Neural cell (in vitro differentiated cells): ENCODE data around the gene GPR35. TPM values are rescaled to one million over a fixed set of nuclear protein-coding genes. Genes with fewer than 3 reads are reported as not detected.

Source experiments
- H2AFZ ChIP-seq: fragments of 200-600, 300-800 bp; sonication (generic), shearing (Covaris generic); 2 replicates; pipeline ENCODE4 v1.6.0; 2014; ENCODE audit warnings: low read depth, mild to moderate bottlenecking, antibody characterized with exemption, low read length, moderate library complexity
- H3F3A ChIP-seq: fragments of 200-600 bp; shearing (Covaris generic); 2 replicates; pipeline ENCODE4 v1.6.1; 2016; ENCODE audit warnings: mild to moderate bottlenecking, moderate library complexity, mixed read lengths, antibody characterized with exemption, low read length; ENCODE audit not compliant: insufficient read depth, poor library complexity, severe bottlenecking
- H3K27ac ChIP-seq: fragments of 200-600, 300-800 bp; sonication (generic), shearing (Covaris generic); 2 replicates; pipeline ENCODE4 v1.5.1; 2014; ENCODE audit warnings: mild to moderate bottlenecking, low read length, moderate library complexity
- H3K27me3 ChIP-seq: fragments of 300-800, 200-600 bp; sonication (generic), shearing (Covaris generic); 2 replicates; pipeline ENCODE4 v1.6.0; 2014; ENCODE audit warnings: mild to moderate bottlenecking, low read depth, low read length, moderate library complexity; ENCODE audit not compliant: insufficient read depth
- H3K36me3 ChIP-seq: fragments of 300-800, 200-600 bp; sonication (generic), shearing (Covaris generic); 2 replicates; pipeline ENCODE4 v1.5.1; 2014; ENCODE audit warnings: mild to moderate bottlenecking, antibody characterized with exemption, low read length, moderate library complexity; ENCODE audit not compliant: insufficient read depth
- H3K4me2 ChIP-seq: fragments of 300-800, 200-600 bp; sonication (generic), shearing (Covaris generic); 2 replicates; pipeline ENCODE4 v1.6.0; 2014; ENCODE audit warnings: mild to moderate bottlenecking, low read length
- H3K4me3 ChIP-seq: fragments of 300-800, 200-600 bp; sonication (generic), shearing (Covaris generic); 2 replicates; pipeline ENCODE4 v1.5.1; 2014; ENCODE audit warnings: mild to moderate bottlenecking, low read length, moderate library complexity
- H3K79me2 ChIP-seq: fragments of 200-600 bp; shearing (Covaris generic); replicated peaks from 2 replicates; pipeline ENCODE4 v1.6.0; 2014; ENCODE audit warnings: mild to moderate bottlenecking, low read length, moderate library complexity; ENCODE audit not compliant: insufficient read depth
- H3K9ac ChIP-seq: fragments of 300-800, 200-600 bp; sonication (generic), shearing (Covaris generic); 2 replicates; pipeline ENCODE4 v1.6.1; 2016; ENCODE audit warnings: mild to moderate bottlenecking, low read length, mixed read lengths
- H3K9me2 ChIP-seq: fragments of 200-600 bp; shearing (Covaris generic); 2 replicates; pipeline ENCODE4 v1.6.1; 2016; ENCODE audit warnings: mild to moderate bottlenecking, low read length, mixed read lengths; ENCODE audit not compliant: insufficient read depth
- H3K9me3 ChIP-seq: fragments of 200-600, 300-800 bp; sonication (generic), shearing (Covaris generic); 2 replicates; pipeline ENCODE4 v1.6.1; 2016; ENCODE audit warnings: mild to moderate bottlenecking, mixed run types, low read length, moderate library complexity, mixed read lengths
- H4K20me1 ChIP-seq: fragments of 200-600 bp; shearing (Covaris generic); 2 replicates; pipeline ENCODE4 v1.6.1; 2016; ENCODE audit warnings: mild to moderate bottlenecking, mixed run types; ENCODE audit not compliant: insufficient read depth
- EP300 ChIP-seq: fragments of 450-650 bp; conservative IDR thresholded peaks from 2 replicates; pipeline ENCODE4 v1.6.1; 2014; ENCODE audit warnings: antibody characterized with exemption, mild to moderate bottlenecking, moderate library complexity; ENCODE audit not compliant: poor library complexity, severe bottlenecking
- EZH2 ChIP-seq: fragments of 200-600, 300-800 bp; shearing (Covaris generic), sonication (generic); IDR thresholded peaks from 2 replicates; pipeline ENCODE4 v1.6.1; 2014; ENCODE audit warnings: antibody characterized with exemption, low read length, borderline replicate concordance, mild to moderate bottlenecking; ENCODE audit not compliant: insufficient read depth, poor library complexity, severe bottlenecking
- MXI1 ChIP-seq: fragments of 450-650 bp; conservative IDR thresholded peaks from 2 replicates; pipeline ENCODE4 v1.6.1; 2014; ENCODE audit warnings: antibody characterized with exemption, mild to moderate bottlenecking; ENCODE audit not compliant: poor library complexity, severe bottlenecking
- POLR2AphosphoS5 ChIP-seq: IDR thresholded peaks from 2 replicates; pipeline ENCODE4 v1.6.1; 2012
- RAD21 ChIP-seq: fragments of 450-650 bp; conservative IDR thresholded peaks from 2 replicates; pipeline ENCODE4 v1.6.1; 2014; ENCODE audit warnings: antibody characterized with exemption, mild to moderate bottlenecking, moderate library complexity
- SMC3 ChIP-seq: fragments of 450-650 bp; conservative IDR thresholded peaks from 2 replicates; pipeline ENCODE4 v1.6.1; 2014; ENCODE audit warnings: antibody characterized with exemption, mild to moderate bottlenecking, moderate library complexity; ENCODE audit not compliant: poor library complexity
- TAF1 ChIP-seq: IDR thresholded peaks from 2 replicates; pipeline ENCODE4 v1.6.1; 2012; ENCODE audit warnings: low read depth
- polyA plus RNA-seq: library from polyadenylated mRNA; depleted of rRNA; stranded (reverse); fragments of >200 nt; gene quantifications from 2 replicates; pipeline ENCODE4 v1.2.3, GENCODE V29; 2014
- TF ChIP-seq, protein P1 (sequence below): IDR thresholded peaks from 2 replicates; pipeline ENCODE4 v1.6.1; 2012; ENCODE audit warnings: borderline replicate concordance
- TF ChIP-seq, protein P2 (sequence below): fragments of 450-650 bp; IDR thresholded peaks from 2 replicates; pipeline ENCODE4 v1.5.1; 2014; ENCODE audit warnings: antibody characterized with exemption, mild to moderate bottlenecking, moderate library complexity; ENCODE audit not compliant: poor library complexity, severe bottlenecking

The GPR35 gene
- polyA plus RNA-seq, 1 donor from 2014 or later = 2.8 TPM

DNA sequence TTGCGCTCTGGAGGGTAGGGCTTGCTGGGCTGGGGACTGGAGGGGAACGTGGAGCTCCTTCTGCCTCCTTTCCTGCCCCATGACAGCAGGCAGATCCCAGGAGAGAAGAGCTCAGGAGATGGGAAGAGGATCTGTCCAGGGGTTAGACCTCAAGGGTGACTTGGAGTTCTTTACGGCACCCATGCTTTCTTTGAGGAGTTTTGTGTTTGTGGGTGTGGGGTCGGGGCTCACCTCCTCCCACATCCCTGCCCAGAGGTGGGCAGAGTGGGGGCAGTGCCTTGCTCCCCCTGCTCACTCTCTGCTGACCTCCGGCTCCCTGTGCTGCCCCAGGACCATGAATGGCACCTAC lies 4.3 kb downstream of the GPR35 start:
- H3K36me3 ChIP-seq = no peaks in the 10 kb centered on the region
- H3K4me3 ChIP-seq = no peak overlapping the region
- TF ChIP-seq, protein P1, sequence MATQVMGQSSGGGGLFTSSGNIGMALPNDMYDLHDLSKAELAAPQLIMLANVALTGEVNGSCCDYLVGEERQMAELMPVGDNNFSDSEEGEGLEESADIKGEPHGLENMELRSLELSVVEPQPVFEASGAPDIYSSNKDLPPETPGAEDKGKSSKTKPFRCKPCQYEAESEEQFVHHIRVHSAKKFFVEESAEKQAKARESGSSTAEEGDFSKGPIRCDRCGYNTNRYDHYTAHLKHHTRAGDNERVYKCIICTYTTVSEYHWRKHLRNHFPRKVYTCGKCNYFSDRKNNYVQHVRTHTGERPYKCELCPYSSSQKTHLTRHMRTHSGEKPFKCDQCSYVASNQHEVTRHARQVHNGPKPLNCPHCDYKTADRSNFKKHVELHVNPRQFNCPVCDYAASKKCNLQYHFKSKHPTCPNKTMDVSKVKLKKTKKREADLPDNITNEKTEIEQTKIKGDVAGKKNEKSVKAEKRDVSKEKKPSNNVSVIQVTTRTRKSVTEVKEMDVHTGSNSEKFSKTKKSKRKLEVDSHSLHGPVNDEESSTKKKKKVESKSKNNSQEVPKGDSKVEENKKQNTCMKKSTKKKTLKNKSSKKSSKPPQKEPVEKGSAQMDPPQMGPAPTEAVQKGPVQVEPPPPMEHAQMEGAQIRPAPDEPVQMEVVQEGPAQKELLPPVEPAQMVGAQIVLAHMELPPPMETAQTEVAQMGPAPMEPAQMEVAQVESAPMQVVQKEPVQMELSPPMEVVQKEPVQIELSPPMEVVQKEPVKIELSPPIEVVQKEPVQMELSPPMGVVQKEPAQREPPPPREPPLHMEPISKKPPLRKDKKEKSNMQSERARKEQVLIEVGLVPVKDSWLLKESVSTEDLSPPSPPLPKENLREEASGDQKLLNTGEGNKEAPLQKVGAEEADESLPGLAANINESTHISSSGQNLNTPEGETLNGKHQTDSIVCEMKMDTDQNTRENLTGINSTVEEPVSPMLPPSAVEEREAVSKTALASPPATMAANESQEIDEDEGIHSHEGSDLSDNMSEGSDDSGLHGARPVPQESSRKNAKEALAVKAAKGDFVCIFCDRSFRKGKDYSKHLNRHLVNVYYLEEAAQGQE = no peak
- TF ChIP-seq SMC3 (no peak), RAD21 (no peak), EZH2 (no peak), MXI1 (no peak), POLR2AphosphoS5 (no peak)
- TF ChIP-seq, protein P2, sequence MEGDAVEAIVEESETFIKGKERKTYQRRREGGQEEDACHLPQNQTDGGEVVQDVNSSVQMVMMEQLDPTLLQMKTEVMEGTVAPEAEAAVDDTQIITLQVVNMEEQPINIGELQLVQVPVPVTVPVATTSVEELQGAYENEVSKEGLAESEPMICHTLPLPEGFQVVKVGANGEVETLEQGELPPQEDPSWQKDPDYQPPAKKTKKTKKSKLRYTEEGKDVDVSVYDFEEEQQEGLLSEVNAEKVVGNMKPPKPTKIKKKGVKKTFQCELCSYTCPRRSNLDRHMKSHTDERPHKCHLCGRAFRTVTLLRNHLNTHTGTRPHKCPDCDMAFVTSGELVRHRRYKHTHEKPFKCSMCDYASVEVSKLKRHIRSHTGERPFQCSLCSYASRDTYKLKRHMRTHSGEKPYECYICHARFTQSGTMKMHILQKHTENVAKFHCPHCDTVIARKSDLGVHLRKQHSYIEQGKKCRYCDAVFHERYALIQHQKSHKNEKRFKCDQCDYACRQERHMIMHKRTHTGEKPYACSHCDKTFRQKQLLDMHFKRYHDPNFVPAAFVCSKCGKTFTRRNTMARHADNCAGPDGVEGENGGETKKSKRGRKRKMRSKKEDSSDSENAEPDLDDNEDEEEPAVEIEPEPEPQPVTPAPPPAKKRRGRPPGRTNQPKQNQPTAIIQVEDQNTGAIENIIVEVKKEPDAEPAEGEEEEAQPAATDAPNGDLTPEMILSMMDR = no peak
- H3K9me2 ChIP-seq = no peaks in the 10 kb centered on the region
- no peaks in the 10 kb centered on the region for H3F3A ChIP-seq
- no peaks in the 10 kb centered on the region for H3K79me2 ChIP-seq
- no peaks in the 10 kb centered on the region for H3K9me3 ChIP-seq
- no peak overlapping the region for H2AFZ ChIP-seq
- no peak overlapping the region for H3K27ac ChIP-seq
- no peaks in the 10 kb centered on the region for H3K27me3 ChIP-seq
- no peak overlapping the region for H3K4me2 ChIP-seq
- H4K20me1 ChIP-seq = no peaks in the 10 kb centered on the region
- H3K9ac ChIP-seq = no peak overlapping the region

DNA sequence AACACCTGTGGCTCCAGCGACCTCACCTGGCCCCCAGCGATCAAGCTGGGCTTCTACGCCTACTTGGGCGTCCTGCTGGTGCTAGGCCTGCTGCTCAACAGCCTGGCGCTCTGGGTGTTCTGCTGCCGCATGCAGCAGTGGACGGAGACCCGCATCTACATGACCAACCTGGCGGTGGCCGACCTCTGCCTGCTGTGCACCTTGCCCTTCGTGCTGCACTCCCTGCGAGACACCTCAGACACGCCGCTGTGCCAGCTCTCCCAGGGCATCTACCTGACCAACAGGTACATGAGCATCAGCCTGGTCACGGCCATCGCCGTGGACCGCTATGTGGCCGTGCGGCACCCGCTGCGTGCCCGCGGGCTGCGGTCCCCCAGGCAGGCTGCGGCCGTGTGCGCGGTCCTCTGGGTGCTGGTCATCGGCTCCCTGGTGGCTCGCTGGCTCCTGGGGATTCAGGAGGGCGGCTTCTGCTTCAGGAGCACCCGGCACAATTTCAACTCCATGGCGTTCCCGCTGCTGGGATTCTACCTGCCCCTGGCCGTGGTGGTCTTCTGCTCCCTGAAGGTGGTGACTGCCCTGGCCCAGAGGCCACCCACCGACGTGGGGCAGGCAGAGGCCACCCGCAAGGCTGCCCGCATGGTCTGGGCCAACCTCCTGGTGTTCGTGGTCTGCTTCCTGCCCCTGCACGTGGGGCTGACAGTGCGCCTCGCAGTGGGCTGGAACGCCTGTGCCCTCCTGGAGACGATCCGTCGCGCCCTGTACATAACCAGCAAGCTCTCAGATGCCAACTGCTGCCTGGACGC lies 4.9 kb downstream of the GPR35 start:
- no peak for TF ChIP-seq SMC3
- no peak for TF ChIP-seq EZH2
- TF ChIP-seq, protein P2 = no peak
- TF ChIP-seq POLR2AphosphoS5 = no peak
- no peak for TF ChIP-seq MXI1
- TF ChIP-seq, protein P1 = no peak
- no peak for TF ChIP-seq RAD21
- TF ChIP-seq TAF1 = no peak
- TF ChIP-seq EP300 = no peak
- Histone ChIP-seq H3K36me3 (no peaks in the 10 kb centered on the region), H3K4me3 (no peak overlapping the region), H3K27me3 (no peaks in the 10 kb centered on the region), H3K27ac (no peak overlapping the region), H4K20me1 (no peaks in the 10 kb centered on the region), H3K79me2 (no peaks in the 10 kb centered on the region), H3F3A (no peaks in the 10 kb centered on the region), H3K9me2 (no peaks in the 10 kb centered on the region), H3K4me2 (no peak overlapping the region), H3K9me3 (no peaks in the 10 kb centered on the region), H2AFZ (no peak overlapping the region), H3K9ac (no peak overlapping the region)
